GM12864 (cell line): Measurements from ENCODE around the gene DUSP8.

Experiments
- DNase-seq: peaks from one replicate; pipeline ENCODE4 v3.0.0-alpha.2; 2011; ENCODE audit warnings: low read depth
- H3K4me3 ChIP-seq: 2 replicates; pipeline ENCODE4 v1.5.1; 2011; ENCODE audit warnings: mild to moderate bottlenecking, low read depth, low read length, control low read depth
- TF ChIP-seq, protein P1 (sequence below): IDR thresholded peaks from 2 replicates; pipeline ENCODE4 v1.5.1; 2011; ENCODE audit warnings: low read depth, mild to moderate bottlenecking, moderate library complexity, low read length, control low read depth, inconsistent platforms; ENCODE audit errors: missing control alignments

DUSP8 gene

DNA sequence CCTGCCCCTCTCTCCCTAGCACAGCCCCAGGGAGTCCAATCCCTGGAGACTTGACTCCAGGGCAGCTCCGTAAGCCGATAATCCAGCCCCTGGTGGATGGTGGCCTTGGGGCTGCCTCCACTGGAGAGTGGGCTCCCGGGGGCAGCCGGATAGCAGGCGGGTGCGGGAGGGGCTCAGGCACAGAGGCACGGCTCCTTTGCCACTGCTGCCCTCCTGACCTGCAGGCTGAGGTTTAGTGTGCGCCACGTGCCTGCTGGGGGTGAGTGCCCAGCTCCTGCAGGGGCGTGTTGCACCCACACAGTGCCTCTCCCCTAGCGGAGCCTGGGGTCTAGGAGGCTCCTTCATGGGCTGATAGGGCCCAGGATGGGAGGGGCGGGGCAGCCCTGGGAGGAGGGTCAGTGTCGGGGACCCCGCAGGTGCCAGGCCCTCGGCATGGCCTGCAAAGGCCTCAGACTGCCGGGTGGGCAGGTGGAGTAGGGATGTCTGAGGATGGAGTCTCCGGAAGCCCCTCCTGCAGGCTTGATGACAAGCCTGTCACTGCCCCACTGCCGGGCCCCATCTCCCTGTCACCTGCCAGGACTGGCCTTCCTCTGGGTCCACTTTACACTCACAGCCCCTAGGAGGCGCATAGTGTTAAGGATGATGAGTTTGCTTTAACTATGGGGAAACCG, 5.6 kb downstream of the DUSP8 start:
- no peak overlapping the region for H3K4me3 ChIP-seq
- TF ChIP-seq, protein P1, sequence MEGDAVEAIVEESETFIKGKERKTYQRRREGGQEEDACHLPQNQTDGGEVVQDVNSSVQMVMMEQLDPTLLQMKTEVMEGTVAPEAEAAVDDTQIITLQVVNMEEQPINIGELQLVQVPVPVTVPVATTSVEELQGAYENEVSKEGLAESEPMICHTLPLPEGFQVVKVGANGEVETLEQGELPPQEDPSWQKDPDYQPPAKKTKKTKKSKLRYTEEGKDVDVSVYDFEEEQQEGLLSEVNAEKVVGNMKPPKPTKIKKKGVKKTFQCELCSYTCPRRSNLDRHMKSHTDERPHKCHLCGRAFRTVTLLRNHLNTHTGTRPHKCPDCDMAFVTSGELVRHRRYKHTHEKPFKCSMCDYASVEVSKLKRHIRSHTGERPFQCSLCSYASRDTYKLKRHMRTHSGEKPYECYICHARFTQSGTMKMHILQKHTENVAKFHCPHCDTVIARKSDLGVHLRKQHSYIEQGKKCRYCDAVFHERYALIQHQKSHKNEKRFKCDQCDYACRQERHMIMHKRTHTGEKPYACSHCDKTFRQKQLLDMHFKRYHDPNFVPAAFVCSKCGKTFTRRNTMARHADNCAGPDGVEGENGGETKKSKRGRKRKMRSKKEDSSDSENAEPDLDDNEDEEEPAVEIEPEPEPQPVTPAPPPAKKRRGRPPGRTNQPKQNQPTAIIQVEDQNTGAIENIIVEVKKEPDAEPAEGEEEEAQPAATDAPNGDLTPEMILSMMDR = peak; percentile 37
- DNase-seq = no peak

DNA sequence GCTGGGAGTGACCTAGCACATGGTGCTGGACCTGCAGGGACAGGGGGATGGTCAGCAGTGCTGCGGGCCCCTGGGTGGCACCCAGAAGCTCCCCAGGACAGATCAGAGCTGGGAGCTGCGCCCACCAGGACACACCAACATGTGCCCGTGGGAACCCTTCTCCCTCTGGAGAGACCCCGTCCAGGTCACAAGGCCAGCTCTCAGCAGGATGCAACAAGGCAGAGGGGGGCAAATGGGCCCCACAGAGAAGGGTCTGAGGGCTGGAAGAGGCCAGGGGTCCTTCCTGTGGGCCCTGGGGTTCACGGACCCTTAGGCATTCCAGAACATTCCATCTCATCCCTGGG, 6.2 kb downstream of the DUSP8 start:
- H3K4me3 ChIP-seq = no peak overlapping the region
- TF ChIP-seq, protein P1 = no peak
- DNase-seq = no peak

- TF ChIP-seq, protein P1 = no peak
- no peak for DNase-seq
- H3K4me3 ChIP-seq = no peak overlapping the region
Measured at GRCh38 chr11:1565173-1565903, 6.7 kb downstream of the DUSP8 start.

DNA sequence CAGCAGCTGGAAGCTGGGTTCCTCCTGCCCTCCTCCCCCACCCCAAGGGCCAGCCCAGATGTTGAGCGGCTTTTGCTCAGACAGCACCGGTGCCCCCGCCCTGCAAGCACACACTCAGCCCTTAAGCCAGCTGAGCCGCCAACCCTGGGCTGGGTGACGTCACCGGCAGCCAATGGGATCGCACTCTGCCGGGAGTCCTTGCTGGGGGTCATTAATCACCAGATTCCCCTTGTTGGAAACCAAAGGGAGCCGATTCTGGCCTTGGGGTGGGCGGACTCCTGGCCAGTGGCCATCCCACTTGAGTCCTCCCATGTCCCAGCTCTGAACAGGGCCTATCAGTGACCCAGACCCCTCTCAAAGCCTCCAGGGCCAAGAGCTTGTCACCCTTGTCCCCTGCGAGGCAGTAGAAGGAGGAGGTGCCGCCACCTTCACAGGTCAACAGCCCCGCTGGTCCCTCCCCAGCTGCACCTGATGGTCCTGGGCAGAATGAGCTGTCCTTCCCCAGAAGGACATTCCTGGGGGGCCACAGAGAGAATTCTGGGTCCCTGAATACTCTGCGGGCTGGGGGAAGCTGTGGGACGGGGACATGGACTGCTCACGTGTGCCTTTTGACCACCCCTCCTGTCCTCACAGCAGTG, 7.4 kb downstream of the DUSP8 start:
- no peak overlapping the region for H3K4me3 ChIP-seq
- DNase-seq = no peak
- TF ChIP-seq, protein P1 = no peak

- no peak overlapping the region for H3K4me3 ChIP-seq
- TF ChIP-seq, protein P1 = no peak
- DNase-seq = no peak
Measured at GRCh38 chr11:1563697-1564534, 8.2 kb downstream of the DUSP8 start.

DNA sequence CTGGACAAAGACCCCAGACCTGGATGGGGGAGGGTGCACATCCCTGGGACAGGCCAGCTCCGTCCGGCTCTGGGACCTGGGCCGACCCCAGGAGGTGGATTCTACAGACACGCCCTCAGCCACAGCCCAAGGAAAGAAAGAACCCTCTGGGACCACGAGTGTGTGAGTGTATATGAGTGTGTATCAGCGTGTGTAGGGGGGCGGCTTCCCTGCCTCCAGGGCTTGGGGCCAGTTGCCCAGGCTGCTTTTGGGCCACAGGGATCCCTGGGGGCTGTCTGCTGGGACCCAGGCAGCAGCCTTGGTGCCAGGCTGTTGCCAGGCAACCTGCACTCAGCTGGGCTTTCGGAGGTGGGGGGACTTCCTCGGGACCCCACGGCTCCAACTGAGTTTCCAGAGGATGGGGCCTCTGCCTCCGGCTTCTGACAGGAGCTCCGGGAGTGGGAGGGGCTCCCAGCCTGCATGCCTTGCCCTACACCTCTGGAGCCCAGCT, 8.9 kb downstream of the DUSP8 start:
- no peak for DNase-seq
- no peak overlapping the region for H3K4me3 ChIP-seq
- TF ChIP-seq, protein P1 = no peak
